Measurements from ENCODE around the gene SMIM24.

SMIM24 gene

DNA sequence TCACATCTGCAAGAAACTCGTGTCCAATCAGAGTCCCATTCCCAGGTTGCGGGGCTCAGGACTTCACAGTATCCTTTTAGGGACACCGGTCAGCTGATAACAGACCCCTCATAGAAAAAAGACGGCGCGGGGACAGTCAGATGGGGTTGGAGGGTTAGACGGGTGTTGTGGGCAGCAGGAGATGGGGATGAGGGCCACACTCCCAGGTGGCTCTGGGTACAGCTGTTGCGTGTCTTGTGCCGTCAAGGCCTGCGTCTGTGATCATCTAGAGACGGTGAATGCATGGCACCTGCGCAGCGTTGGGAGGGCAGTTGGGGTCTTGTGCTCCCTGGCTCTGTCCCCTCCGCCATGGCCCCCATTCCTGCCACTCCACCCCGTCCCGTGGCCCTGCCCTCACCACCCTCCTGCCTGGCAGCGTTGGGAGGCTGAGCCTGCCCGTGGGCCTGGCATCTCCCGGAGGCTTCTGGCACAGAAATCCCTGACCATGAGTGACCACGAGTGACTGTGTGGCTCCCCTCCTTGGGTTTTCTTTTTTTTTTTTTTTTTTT is 44.7 kb upstream of the SMIM24 start:
- H3K27ac ChIP-seq (ENCODE audit: low read depth, low read length), result no peak overlapping the region
- H3K4me2 ChIP-seq (ENCODE audit: low read length), result no peak overlapping the region

DNA sequence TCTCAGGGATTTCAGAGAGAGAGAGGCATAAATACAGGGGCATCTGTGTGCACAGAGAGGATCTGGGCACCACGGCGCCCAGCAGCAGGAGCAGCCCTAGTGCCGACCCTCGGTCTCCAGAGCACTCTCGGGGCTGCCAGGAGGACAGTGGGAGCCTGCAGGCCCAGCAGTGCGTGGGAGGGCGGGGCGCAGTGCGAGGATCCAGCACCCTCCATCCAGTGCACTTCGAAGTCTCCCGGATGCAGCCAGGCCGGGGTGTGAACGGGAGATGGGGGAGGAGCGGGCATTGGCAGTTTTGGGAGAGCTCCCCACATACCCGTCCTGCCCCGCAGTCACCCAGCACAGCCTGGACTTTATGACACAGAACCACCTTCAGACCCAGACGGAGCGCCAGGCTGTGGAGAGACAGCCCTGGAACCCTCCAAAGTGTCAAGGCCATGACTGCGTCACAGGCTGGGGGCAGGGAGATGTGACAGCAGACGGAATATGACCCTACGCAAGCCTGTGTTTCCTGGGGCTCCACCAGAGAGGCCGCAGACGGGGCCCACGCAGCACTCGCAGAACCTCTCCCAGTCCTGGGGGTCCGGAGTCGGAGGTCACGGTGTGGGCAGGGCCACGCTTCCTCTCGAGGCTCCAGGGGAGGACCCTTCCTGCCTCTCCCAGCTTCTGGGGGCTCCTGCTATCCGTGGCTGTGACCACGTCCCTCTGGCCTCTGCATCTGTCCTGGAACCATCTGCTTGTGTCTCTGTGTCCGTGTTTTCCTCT is 43.9 kb upstream of the SMIM24 start:
- Histone ChIP-seq H3K4me1 (ENCODE audit: control insufficient read depth, low read length) (no peaks in the 10 kb centered on the region), H3K36me3 (ENCODE audit: control insufficient read depth, low read length) (peaks cover 35% of the 10 kb centered on the region; the same call in 1 of the 2 replicates), H3K4me2 (ENCODE audit: low read length) (no peak overlapping the region), H3K9me2 (replicated peaks; ENCODE audit: control insufficient read depth, low read length) (no peaks in the 10 kb centered on the region), H3K4me3 (ENCODE audit: low read length) (no peak overlapping the region), H3K79me2 (ENCODE audit: control insufficient read depth, low read length) (peaks cover 30% of the 10 kb centered on the region), H3K27me3 (ENCODE audit: control insufficient read depth, low read length) (no peaks in the 10 kb centered on the region), H3K9me3 (ENCODE audit: control insufficient read depth, insufficient read depth, low read length) (no peaks in the 10 kb centered on the region), H4K20me1 (ENCODE audit: control insufficient read depth, insufficient read depth, low read depth, low read length) (peaks cover 3% of the 10 kb centered on the region; the same call in 1 of the 2 replicates), H3K27ac (ENCODE audit: low read depth, low read length) (no peak overlapping the region), H3F3A (ENCODE audit: control insufficient read depth, insufficient read depth) (no peaks in the 10 kb centered on the region)
- no peak for TF ChIP-seq EZH2phosphoT487 (IDR thresholded peaks at IDR 0.05; ENCODE audit: borderline replicate concordance, low read length)
- TF ChIP-seq, protein P1, sequence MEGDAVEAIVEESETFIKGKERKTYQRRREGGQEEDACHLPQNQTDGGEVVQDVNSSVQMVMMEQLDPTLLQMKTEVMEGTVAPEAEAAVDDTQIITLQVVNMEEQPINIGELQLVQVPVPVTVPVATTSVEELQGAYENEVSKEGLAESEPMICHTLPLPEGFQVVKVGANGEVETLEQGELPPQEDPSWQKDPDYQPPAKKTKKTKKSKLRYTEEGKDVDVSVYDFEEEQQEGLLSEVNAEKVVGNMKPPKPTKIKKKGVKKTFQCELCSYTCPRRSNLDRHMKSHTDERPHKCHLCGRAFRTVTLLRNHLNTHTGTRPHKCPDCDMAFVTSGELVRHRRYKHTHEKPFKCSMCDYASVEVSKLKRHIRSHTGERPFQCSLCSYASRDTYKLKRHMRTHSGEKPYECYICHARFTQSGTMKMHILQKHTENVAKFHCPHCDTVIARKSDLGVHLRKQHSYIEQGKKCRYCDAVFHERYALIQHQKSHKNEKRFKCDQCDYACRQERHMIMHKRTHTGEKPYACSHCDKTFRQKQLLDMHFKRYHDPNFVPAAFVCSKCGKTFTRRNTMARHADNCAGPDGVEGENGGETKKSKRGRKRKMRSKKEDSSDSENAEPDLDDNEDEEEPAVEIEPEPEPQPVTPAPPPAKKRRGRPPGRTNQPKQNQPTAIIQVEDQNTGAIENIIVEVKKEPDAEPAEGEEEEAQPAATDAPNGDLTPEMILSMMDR (IDR thresholded peaks at IDR 0.05; ENCODE audit: low read depth, low read length, poor library complexity, severe bottlenecking), result no peak

More for the DNA sequence above, 44.7 kb upstream of the SMIM24 start:
- no peak for TF ChIP-seq EZH2phosphoT487 (IDR thresholded peaks at IDR 0.05; ENCODE audit: borderline replicate concordance, low read length)
- TF ChIP-seq, protein P1 (IDR thresholded peaks at IDR 0.05; ENCODE audit: low read depth, low read length, poor library complexity, severe bottlenecking), result no peak
- H3K79me2 ChIP-seq (ENCODE audit: control insufficient read depth, low read length), result peaks cover 23% of the 10 kb centered on the region
- H3K4me3 ChIP-seq (ENCODE audit: low read length), result no peak overlapping the region
- H3K4me1 ChIP-seq (ENCODE audit: control insufficient read depth, low read length), result no peaks in the 10 kb centered on the region
- H3F3A ChIP-seq (ENCODE audit: control insufficient read depth, insufficient read depth), result no peaks in the 10 kb centered on the region
- peaks cover 3% of the 10 kb centered on the region; the same call in 1 of the 2 replicates for H4K20me1 ChIP-seq (ENCODE audit: control insufficient read depth, insufficient read depth, low read depth, low read length)
- H3K27me3 ChIP-seq (ENCODE audit: control insufficient read depth, low read length), result no peaks in the 10 kb centered on the region
- no peaks in the 10 kb centered on the region for H3K9me3 ChIP-seq (ENCODE audit: control insufficient read depth, insufficient read depth, low read length)
- H3K9me2 ChIP-seq (replicated peaks; ENCODE audit: control insufficient read depth, low read length), result no peaks in the 10 kb centered on the region
- H3K36me3 ChIP-seq (ENCODE audit: control insufficient read depth, low read length), result peaks cover 35% of the 10 kb centered on the region; the same call in 1 of the 2 replicates

DNA sequence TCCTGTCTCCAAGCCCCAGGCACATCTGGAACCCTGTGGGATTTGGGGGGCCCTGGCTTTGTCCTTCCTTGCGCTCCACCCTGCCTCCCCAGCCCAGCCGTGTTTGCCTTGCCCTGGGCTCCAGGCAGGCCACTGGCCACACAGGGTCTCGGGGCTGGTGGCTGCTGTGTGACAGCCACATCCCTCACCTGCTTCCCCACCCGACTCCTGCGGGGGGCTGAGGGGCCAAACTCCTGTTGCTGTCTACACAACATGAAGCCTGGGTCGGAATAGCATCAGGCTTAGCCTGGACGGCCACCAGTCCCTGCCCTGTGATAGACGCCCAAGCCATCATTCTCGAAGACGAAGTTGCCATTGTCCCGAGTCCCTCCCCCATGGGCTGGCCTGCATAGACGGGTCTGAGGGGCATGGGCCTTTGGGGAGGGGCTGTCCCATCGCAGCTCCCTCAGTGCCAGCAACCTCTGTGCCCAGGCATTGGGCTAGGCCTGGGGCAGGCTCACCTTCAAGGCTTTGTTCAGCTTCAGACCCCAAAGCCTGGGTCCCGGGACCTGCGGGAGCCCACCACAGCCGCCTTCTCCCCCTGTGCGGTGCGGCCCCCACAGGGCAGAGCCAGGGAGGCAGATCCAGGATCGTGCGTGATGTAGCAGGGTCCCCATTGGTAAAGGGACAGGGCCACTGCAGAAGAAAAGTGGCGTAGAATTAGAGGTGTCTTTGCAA is 43.2 kb upstream of the SMIM24 start:
- Histone ChIP-seq H3F3A (ENCODE audit: control insufficient read depth, insufficient read depth) (no peaks in the 10 kb centered on the region), H3K4me2 (ENCODE audit: low read length) (no peak overlapping the region), H4K20me1 (ENCODE audit: control insufficient read depth, insufficient read depth, low read depth, low read length) (peaks cover 4% of the 10 kb centered on the region; the same call in 1 of the 2 replicates), H3K4me3 (ENCODE audit: low read length) (no peak overlapping the region), H3K27ac (ENCODE audit: low read depth, low read length) (no peak overlapping the region), H3K4me1 (ENCODE audit: control insufficient read depth, low read length) (no peaks in the 10 kb centered on the region), H3K9me2 (replicated peaks; ENCODE audit: control insufficient read depth, low read length) (no peaks in the 10 kb centered on the region), H3K79me2 (ENCODE audit: control insufficient read depth, low read length) (peaks cover 38% of the 10 kb centered on the region), H3K27me3 (ENCODE audit: control insufficient read depth, low read length) (no peaks in the 10 kb centered on the region), H3K9me3 (ENCODE audit: control insufficient read depth, insufficient read depth, low read length) (no peaks in the 10 kb centered on the region), H3K36me3 (ENCODE audit: control insufficient read depth, low read length) (peaks cover 43% of the 10 kb centered on the region; the same call in 1 of the 2 replicates)
- no peak for TF ChIP-seq EZH2phosphoT487 (IDR thresholded peaks at IDR 0.05; ENCODE audit: borderline replicate concordance, low read length)
- TF ChIP-seq, protein P1 (IDR thresholded peaks at IDR 0.05; ENCODE audit: low read depth, low read length, poor library complexity, severe bottlenecking), result no peak

All from DOHH2 (cell line).